C4-2B (cell line): ENCODE measurements around the gene C19orf67.

Source experiments
- H3K27ac ChIP-seq: fragments of 450-650 bp; 2 replicates; pipeline ENCODE4 v1.5.1; 2017
- CTCF ChIP-seq: fragments of 450-650 bp; conservative IDR thresholded peaks from 2 replicates; pipeline ENCODE4 v1.5.1; 2017; ENCODE audit warnings: mild to moderate bottlenecking
- ZFX ChIP-seq: fragments of 450-650 bp; IDR thresholded peaks from 2 replicates; pipeline ENCODE4 v1.6.1; 2017

Gene C19orf67

GRCh38 chr19:14070268-14071050 lies 15.1 kb downstream of the C19orf67 start:
- H3K27ac ChIP-seq = no peak overlapping the region
- TF ChIP-seq CTCF (no peak), ZFX (no peak)

- H3K27ac ChIP-seq = no peak overlapping the region
- TF ChIP-seq CTCF (no peak), ZFX (no peak)
Observed at GRCh38 chr19:14066134-14066533, 19.4 kb downstream of the C19orf67 start.

GRCh38 chr19:14063105-14063504 lies 22.5 kb downstream of the C19orf67 start:
- no peak overlapping the region for H3K27ac ChIP-seq
- TF ChIP-seq CTCF (no peak), ZFX (no peak)

- no peak for TF ChIP-seq CTCF
- TF ChIP-seq ZFX = no peak
- no peak overlapping the region for H3K27ac ChIP-seq
Observed at GRCh38 chr19:14062558-14062855, 23.1 kb downstream of the C19orf67 start.

GRCh38 chr19:14061751-14062557 lies 23.6 kb downstream of the C19orf67 start, which contains the start of gene PALM3:
PALM3 (minus strand) TSS chr19:14062076; CDS start chr19:14061980, 96 bp downstream.
- TF ChIP-seq ZFX (no peak), CTCF (no peak)
- H3K27ac ChIP-seq = no peak within 1 kb of the TSS

GRCh38 chr19:14061081-14061749 lies 24.4 kb downstream of the C19orf67 start:
- TF ChIP-seq CTCF = no peak
- no peak for TF ChIP-seq ZFX
- no peak overlapping the region for H3K27ac ChIP-seq
